Tibial artery (tissue), 4 donors: Measurements from ENCODE around the gene AMIGO1.

ENCODE experiments used
- DNase-seq, 2 donors: peaks; one replicate each; pipeline ENCODE4 v3.0.0-alpha.2; 2019
- H3K27ac ChIP-seq, 2 donors: fragments of 200-600 bp; sonication (generic) in 1 of 2; 1 replicate in 1 of 2; 2 replicates in 1 of 2; pipeline ENCODE4 v1.5.1; 2018 to 2019; ENCODE audit warnings: mild to moderate bottlenecking in 1 of 2
- H3K27me3 ChIP-seq, 2 donors: fragments of 200-600 bp; sonication (generic) in 1 of 2; one replicate each; pipeline versions ENCODE4 v1.5.1 to v1.6.0; 2016 to 2019
- H3K36me3 ChIP-seq, 3 donors: fragments of 200-600 bp; sonication (generic) in 2 of 3; one replicate each; pipeline ENCODE4 v1.5.1; 2016 to 2019; ENCODE audit warnings: mild to moderate bottlenecking in 2 of 3
- H3K4me1 ChIP-seq, 4 donors: fragments of 200-600 bp; sonication (generic) in 2 of 4; 1 replicate in 3 of 4; 2 replicates in 1 of 4; pipeline ENCODE4 v1.5.1; 2016 to 2019
- H3K4me3 ChIP-seq, 2 donors: fragments of 200-600 bp; sonication (generic) in 1 of 2; 1 replicate in 1 of 2; 2 replicates in 1 of 2; pipeline ENCODE4 v1.5.1; 2018 to 2019; ENCODE audit warnings: mild to moderate bottlenecking in 2 of 2
- H3K9me3 ChIP-seq, 3 donors: fragments of 200-600 bp; sonication (generic) in 1 of 3; one replicate each; pipeline ENCODE4 v1.5.1; 2016 to 2019
- intact Hi-C: fragments of 100-400 bp; cut with DNase I; formaldehyde crosslinking; loops from one replicate; pipeline ENCODE4 v1.15.0; 2023; ENCODE audit warnings: low total_unique reads
- TF ChIP-seq, protein P1 (sequence below), 2 experiments: fragments of 200-600 bp in 1 of 2; fragments of 450-650 bp in 1 of 2; IDR thresholded peaks; one replicate each; pipeline ENCODE4 v1.5.1; 2017 to 2019; ENCODE audit warnings: antibody characterized with exemption in 2 of 2, mild to moderate bottlenecking in 1 of 2, moderate library complexity in 1 of 2

AMIGO1 gene

DNA sequence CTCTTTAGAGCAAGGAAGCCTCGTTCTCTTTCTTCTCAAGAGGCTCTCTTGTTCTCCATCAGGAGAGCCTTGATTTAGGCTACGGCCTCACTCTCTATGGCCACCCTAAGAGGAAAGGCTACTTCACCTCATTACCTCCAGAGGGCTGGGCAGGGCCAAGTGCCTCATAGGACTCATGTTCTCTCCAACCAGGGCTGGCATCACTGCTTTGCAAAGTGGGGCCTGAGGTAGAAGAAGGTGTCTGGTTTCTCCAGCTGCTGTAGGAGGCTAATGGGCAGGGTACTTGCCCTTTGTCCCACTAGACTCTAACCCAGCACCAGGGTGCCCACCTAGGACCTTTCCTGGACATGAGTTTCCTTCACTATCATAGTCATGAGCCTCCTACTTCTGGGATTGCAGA is 27.9 kb downstream of the AMIGO1 start:
- intact Hi-C loops: loop anchor here (10.0 kb wide), 1 partner anchor 217 kb away; no protein-coding TSS in a partner anchor
- Histone ChIP-seq H3K27me3 (no peaks in the 10 kb centered on the region), H3K4me3 (no peak overlapping the region), H3K9me3 (no peaks in the 10 kb centered on the region), H3K36me3 (no peaks in the 10 kb centered on the region), H3K27ac (no peak overlapping the region), H3K4me1 (peaks cover 0 to 19% (median 16%) of the 10 kb centered on the region in 4 donors)
- TF ChIP-seq, protein P1, sequence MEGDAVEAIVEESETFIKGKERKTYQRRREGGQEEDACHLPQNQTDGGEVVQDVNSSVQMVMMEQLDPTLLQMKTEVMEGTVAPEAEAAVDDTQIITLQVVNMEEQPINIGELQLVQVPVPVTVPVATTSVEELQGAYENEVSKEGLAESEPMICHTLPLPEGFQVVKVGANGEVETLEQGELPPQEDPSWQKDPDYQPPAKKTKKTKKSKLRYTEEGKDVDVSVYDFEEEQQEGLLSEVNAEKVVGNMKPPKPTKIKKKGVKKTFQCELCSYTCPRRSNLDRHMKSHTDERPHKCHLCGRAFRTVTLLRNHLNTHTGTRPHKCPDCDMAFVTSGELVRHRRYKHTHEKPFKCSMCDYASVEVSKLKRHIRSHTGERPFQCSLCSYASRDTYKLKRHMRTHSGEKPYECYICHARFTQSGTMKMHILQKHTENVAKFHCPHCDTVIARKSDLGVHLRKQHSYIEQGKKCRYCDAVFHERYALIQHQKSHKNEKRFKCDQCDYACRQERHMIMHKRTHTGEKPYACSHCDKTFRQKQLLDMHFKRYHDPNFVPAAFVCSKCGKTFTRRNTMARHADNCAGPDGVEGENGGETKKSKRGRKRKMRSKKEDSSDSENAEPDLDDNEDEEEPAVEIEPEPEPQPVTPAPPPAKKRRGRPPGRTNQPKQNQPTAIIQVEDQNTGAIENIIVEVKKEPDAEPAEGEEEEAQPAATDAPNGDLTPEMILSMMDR (IDR thresholded peaks at IDR 0.05): no peak
- no peak for DNase-seq

DNA sequence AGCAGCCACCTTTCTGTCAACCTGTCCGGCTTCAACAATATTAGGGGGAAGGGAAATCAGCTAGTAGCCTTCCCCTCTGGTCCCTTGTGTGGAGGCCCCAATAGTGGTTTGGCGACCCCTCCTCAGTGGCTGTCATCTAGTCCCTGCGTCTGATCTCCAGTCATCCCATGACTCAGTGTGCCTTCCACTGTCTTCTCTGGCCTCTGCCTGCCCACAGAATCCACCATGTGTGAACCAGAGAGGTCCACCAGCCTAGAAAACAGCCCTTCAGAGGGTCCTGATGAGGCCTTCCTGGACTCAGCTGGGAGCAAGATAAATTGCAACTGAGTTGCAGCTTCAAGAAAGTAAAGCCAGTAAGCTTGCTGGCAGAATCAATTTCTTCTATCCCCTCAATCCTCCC is 29.6 kb downstream of the AMIGO1 start:
- Histone ChIP-seq H3K27me3 (no peaks in the 10 kb centered on the region), H3K36me3 (no peaks in the 10 kb centered on the region), H3K9me3 (no peaks in the 10 kb centered on the region), H3K4me3 (no peak overlapping the region), H3K27ac (no peak overlapping the region), H3K4me1 (peaks cover 0 to 14% (median 14%) of the 10 kb centered on the region in 4 donors)
- no peak for DNase-seq
- intact Hi-C loops: loop anchor here (10.0 kb wide), 1 partner anchor 215 kb away; no protein-coding TSS in a partner anchor
- TF ChIP-seq, protein P1 (IDR thresholded peaks at IDR 0.05): no peak

DNA sequence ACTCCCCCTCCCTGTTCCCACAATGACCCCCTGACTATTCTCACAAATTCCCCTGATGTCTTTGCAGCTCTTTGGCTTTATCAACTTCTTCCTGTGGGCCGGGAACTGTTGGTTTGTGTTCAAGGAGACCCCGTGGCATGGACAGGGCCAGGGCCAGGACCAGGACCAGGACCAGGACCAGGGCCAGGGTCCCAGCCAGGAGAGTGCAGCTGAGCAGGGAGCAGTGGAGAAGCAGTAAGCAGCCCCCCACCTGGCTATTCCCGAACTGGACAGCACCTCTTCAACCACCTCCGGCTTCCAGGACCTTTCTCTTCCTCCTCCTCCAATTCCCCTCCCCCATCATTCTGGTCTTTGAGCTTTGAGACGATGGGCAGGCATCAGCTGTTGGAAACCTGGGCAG is 30.2 kb downstream of the AMIGO1 start:
- no peak overlapping the region for H3K4me3 ChIP-seq
- no peak overlapping the region for H3K27ac ChIP-seq
- peaks cover 0 to 8% (median 8%) of the 10 kb centered on the region in 4 donors for H3K4me1 ChIP-seq
- intact Hi-C loops: no loop called here
- H3K27me3 ChIP-seq: no peaks in the 10 kb centered on the region
- DNase-seq: no peak
- no peaks in the 10 kb centered on the region for H3K9me3 ChIP-seq
- H3K36me3 ChIP-seq: no peaks in the 10 kb centered on the region
- TF ChIP-seq, protein P1 (IDR thresholded peaks at IDR 0.05): no peak

DNA sequence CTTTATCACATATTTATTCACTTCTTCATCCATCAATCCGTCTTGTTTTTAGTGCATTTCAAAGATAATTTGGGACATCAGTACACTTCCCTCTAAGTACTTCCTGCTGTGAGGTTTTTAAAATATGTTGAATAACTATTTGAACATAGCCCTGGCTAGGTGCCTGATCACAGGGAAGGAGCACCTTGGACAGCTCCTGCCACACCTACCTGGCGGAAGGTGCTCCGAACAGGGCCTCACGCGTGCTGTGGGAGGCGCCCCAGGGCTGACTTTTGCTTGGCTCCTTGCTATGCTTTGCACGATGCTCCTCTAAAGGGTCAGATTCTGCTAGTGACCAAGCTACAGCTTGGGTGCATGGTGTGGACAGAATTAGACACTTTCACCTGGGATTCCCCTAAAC is 30.7 kb downstream of the AMIGO1 start:
- H3K9me3 ChIP-seq: no peaks in the 10 kb centered on the region
- intact Hi-C loops: no loop called here
- no peak overlapping the region for H3K4me3 ChIP-seq
- TF ChIP-seq, protein P1 (IDR thresholded peaks at IDR 0.05): no peak
- H3K4me1 ChIP-seq: peaks cover 0 to 7% (median 6%) of the 10 kb centered on the region in 4 donors
- H3K36me3 ChIP-seq: no peaks in the 10 kb centered on the region
- no peaks in the 10 kb centered on the region for H3K27me3 ChIP-seq
- H3K27ac ChIP-seq: no peak overlapping the region
- DNase-seq: no peak

DNA sequence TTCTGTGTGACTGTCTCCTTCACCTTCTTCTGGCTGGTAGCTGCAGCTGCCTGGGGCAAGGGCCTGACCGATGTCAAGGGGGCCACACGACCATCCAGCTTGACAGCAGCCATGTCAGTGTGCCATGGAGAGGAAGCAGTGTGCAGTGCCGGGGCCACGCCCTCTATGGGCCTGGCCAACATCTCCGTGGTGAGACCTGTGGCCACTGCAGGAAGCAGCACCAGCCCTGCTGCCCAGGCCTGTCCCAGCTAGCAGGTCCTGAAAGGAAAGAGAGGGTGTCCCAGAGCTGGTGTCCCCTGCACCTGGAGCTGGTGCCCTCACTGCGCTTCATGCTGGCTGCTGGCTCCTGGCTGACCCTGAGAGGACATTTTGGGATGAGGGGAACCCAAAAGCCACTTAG is 31.7 kb downstream of the AMIGO1 start:
- intact Hi-C loops: no loop called here
- no peak overlapping the region for H3K4me3 ChIP-seq
- no peak for DNase-seq
- no peaks in the 10 kb centered on the region for H3K27me3 ChIP-seq
- H3K4me1 ChIP-seq: peaks cover 0 to 2% (median under 1%) of the 10 kb centered on the region in 4 donors
- no peaks in the 10 kb centered on the region for H3K36me3 ChIP-seq
- no peaks in the 10 kb centered on the region for H3K9me3 ChIP-seq
- TF ChIP-seq, protein P1 (IDR thresholded peaks at IDR 0.05): no peak
- no peak overlapping the region for H3K27ac ChIP-seq

DNA sequence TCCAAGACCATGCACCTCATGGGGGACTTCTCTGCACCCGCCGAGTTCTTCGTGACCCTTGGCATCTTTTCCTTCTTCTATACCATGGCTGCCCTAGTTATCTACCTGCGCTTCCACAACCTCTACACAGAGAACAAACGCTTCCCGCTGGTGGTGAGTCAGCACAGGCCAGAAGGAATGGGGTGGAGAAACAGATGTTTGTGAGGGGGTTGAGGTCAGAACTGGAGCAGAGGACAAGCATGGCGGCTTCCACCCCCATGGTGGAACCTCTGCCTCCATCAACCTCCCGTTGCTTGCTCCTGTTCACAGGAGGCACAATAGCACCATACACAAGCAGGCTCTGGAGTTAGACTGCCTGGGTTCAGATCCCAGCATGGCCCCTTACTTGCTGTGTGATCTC is 32.7 kb downstream of the AMIGO1 start:
- Histone ChIP-seq H3K36me3 (no peaks in the 10 kb centered on the region), H3K9me3 (no peaks in the 10 kb centered on the region), H3K27ac (no peak overlapping the region), H3K27me3 (no peaks in the 10 kb centered on the region), H3K4me3 (no peak overlapping the region), H3K4me1 (no peaks in the 10 kb centered on the region)
- intact Hi-C loops: no loop called here
- DNase-seq: no peak
- TF ChIP-seq, protein P1 (IDR thresholded peaks at IDR 0.05): no peak
